GM12878 (cell line): ENCODE results near the gene DDX55. TPM values are rescaled to one million over a fixed set of nuclear protein-coding genes. Genes with fewer than 3 reads are reported as not detected.
"Not testable (repeated sequence)": the region's sequence is repeated elsewhere in the genome, so short reads cannot be mapped to it uniquely, and the experiment has no call there.

Experiments used
- ATAC-seq: fragments of 200-7000 bp; cut with Tn5 transposase; 3 replicates; pipeline ENCODE4 v1.9.1; 2020; ENCODE audit warnings: mild to moderate bottlenecking, moderate library complexity
- BruUV-seq: library from RNA; stranded (reverse); fragments of 400-500 nt; replicated peaks from 2 replicates; lab custom pipeline; 2021; lab: Mats Ljungman, UMichigan
- CTCF ChIA-PET: fragments of 300-600 bp; sonication (Branson Sonifier 250); formaldehyde crosslinking; extraction: SDS; loops from one replicate; lab custom pipeline; 2021; ENCODE audit warnings: inconsistent platforms; lab: Yijun Ruan, JAX
- POLR2A ChIA-PET: fragments of 350-600 bp; formaldehyde crosslinking; extraction: SDS; loops from one replicate; lab custom pipeline; 2021; ENCODE audit warnings: inconsistent platforms; lab: Charles Lee
- RAD21 ChIA-PET: fragments of 300-600 bp; sonication (Branson Sonifier 250); formaldehyde crosslinking; loops from one replicate; lab custom pipeline; 2023; ENCODE audit warnings: antibody characterized with exemption; ENCODE audit not compliant: unreplicated experiment; lab: Charles Lee
- SMC1A ChIA-PET: fragments of 300-600 bp; sonication (Branson Sonifier 250); formaldehyde crosslinking; loops from one replicate; lab custom pipeline; 2023; ENCODE audit not compliant: unreplicated experiment, uncharacterized antibody; lab: Charles Lee
- DNase-seq: peaks from one replicate; pipeline ENCODE4 v3.0.0-alpha.2; 2011; ENCODE audit warnings: low read depth, low spot score
- FAIRE-seq: peaks from 3 replicates; lab custom pipeline; 2011; peaks lifted over from hg19 to GRCh38; lab: Jason Lieb, UNC
- H2AFZ ChIP-seq: 2 replicates; pipeline ENCODE4 v1.6.0; 2011; ENCODE audit warnings: low read depth, low read length, control low read depth; ENCODE audit not compliant: control insufficient read depth
- H3K27ac ChIP-seq: 2 replicates; pipeline ENCODE4 v1.5.1; 2011; ENCODE audit warnings: control low read depth; ENCODE audit not compliant: control insufficient read depth, insufficient read depth
- H3K27me3 ChIP-seq, 2 experiments: replicated peaks in 1 of 2; 2 replicates each; pipeline versions ENCODE4 v1.6.0 to v1.6.1; 2011; ENCODE audit warnings: low read length in 1 of 2; ENCODE audit not compliant: control insufficient read depth in 2 of 2, insufficient read depth in 2 of 2
- H3K36me3 ChIP-seq, 2 experiments: 2 replicates each; pipeline ENCODE4 v1.5.1; 2011; ENCODE audit warnings: low read length in 1 of 2; ENCODE audit not compliant: control insufficient read depth in 2 of 2, insufficient read depth in 2 of 2
- H3K4me1 ChIP-seq: 2 replicates; pipeline ENCODE4 v1.6.1; 2011; ENCODE audit warnings: mild to moderate bottlenecking, low read length, moderate library complexity, mixed read lengths; ENCODE audit not compliant: control insufficient read depth, insufficient read depth
- H3K4me2 ChIP-seq: 2 replicates; pipeline ENCODE4 v1.6.0; 2011; ENCODE audit warnings: control low read depth; ENCODE audit not compliant: control insufficient read depth, insufficient read depth
- H3K4me3 ChIP-seq: fragments of 200-600 bp; sonication (generic); 2 replicates; pipeline ENCODE4 v1.5.1; 2016
- H3K79me2 ChIP-seq: 2 replicates; pipeline ENCODE4 v1.6.0; 2011; ENCODE audit warnings: low read length; ENCODE audit not compliant: control insufficient read depth, insufficient read depth
- H3K9ac ChIP-seq: 2 replicates; pipeline ENCODE4 v1.8.0; 2011; ENCODE audit warnings: low read length, control low read depth, mixed read lengths; ENCODE audit not compliant: control insufficient read depth, insufficient read depth
- H3K9me3 ChIP-seq: replicated peaks from 3 replicates; pipeline ENCODE4 v1.5.1; 2011; ENCODE audit warnings: mild to moderate bottlenecking, low read length; ENCODE audit not compliant: control insufficient read depth, insufficient read depth
- H4K20me1 ChIP-seq: 2 replicates; pipeline ENCODE4 v1.6.0; 2011; ENCODE audit not compliant: control insufficient read depth, insufficient read depth
- BMI1 ChIP-seq: fragments of 450-650 bp; IDR thresholded peaks from 2 replicates; pipeline ENCODE4 v1.6.1; 2016; ENCODE audit warnings: mild to moderate bottlenecking, moderate library complexity, borderline replicate concordance
- CHD2 ChIP-seq: IDR thresholded peaks from 2 replicates; pipeline ENCODE4 v1.6.1; 2011; ENCODE audit warnings: low read depth, low read length, improper control_type of control experiment, borderline replicate concordance
- CREB1 ChIP-seq: IDR thresholded peaks from 2 replicates; pipeline ENCODE4 v1.6.1; 2012; ENCODE audit warnings: low read depth, mild to moderate bottlenecking, inconsistent platforms
- CREM ChIP-seq: IDR thresholded peaks from 2 replicates; pipeline ENCODE4 v1.6.1; 2014; ENCODE audit warnings: antibody characterized with exemption, low read depth
- FOS ChIP-seq: IDR thresholded peaks from 3 replicates; pipeline ENCODE4 v1.6.1; 2011; ENCODE audit warnings: borderline replicate concordance; ENCODE audit not compliant: insufficient read length; ENCODE audit errors: extremely low read depth
- IKZF2 ChIP-seq, 2 experiments: fragments of 450-650 bp; IDR thresholded peaks; 2 replicates each; pipeline ENCODE4 v1.6.1; 2017; ENCODE audit warnings: mild to moderate bottlenecking in 2 of 2, moderate library complexity in 2 of 2
- KLF5 ChIP-seq: fragments of 450-650 bp; IDR thresholded peaks from 2 replicates; pipeline ENCODE4 v1.6.1; 2014; ENCODE audit warnings: mild to moderate bottlenecking; ENCODE audit not compliant: partially characterized antibody
- LARP7 ChIP-seq: fragments of 450-650 bp; IDR thresholded peaks from 2 replicates; pipeline ENCODE4 v1.6.1; 2017; ENCODE audit warnings: mild to moderate bottlenecking
- NFXL1 ChIP-seq: fragments of 450-650 bp; IDR thresholded peaks from 2 replicates; pipeline ENCODE4 v1.6.1; 2017; ENCODE audit warnings: antibody characterized with exemption, mild to moderate bottlenecking, borderline replicate concordance
- PBX3 ChIP-seq: IDR thresholded peaks from 2 replicates; pipeline ENCODE4 v1.6.1; 2011; ENCODE audit warnings: mild to moderate bottlenecking, low read depth, low read length, moderate library complexity; ENCODE audit not compliant: insufficient replicate concordance
- RAD21 ChIP-seq: IDR thresholded peaks from 2 replicates; pipeline ENCODE4 v1.6.1; 2011; ENCODE audit warnings: mild to moderate bottlenecking, low read depth, low read length, moderate library complexity; ENCODE audit not compliant: insufficient read depth
- RCOR1 ChIP-seq: conservative IDR thresholded peaks from 2 replicates; pipeline ENCODE4 v1.6.1; 2012; ENCODE audit warnings: low read depth, low read length, improper control_type of control experiment
- SPI1 ChIP-seq: IDR thresholded peaks from 2 replicates; pipeline ENCODE4 v1.6.1; 2011; ENCODE audit warnings: low read depth, mild to moderate bottlenecking, low read length, moderate library complexity, borderline replicate concordance; ENCODE audit not compliant: insufficient read depth
- ZNF207 ChIP-seq: fragments of 450-650 bp; IDR thresholded peaks from 2 replicates; pipeline ENCODE4 v1.6.1; 2014; ENCODE audit warnings: antibody characterized with exemption, mild to moderate bottlenecking, borderline replicate concordance
- ZNF622 ChIP-seq: fragments of 450-650 bp; IDR thresholded peaks from 2 replicates; pipeline ENCODE4 v1.6.1; 2017; ENCODE audit warnings: mild to moderate bottlenecking, inconsistent platforms
- WGBS: methylation state at CpG from one replicate; pipeline ENCODE4 v1.1.6; 2016; ENCODE audit warnings: low lambda C conversion rate; ENCODE audit not compliant: insufficient replicate concordance, insufficient coverage; ENCODE audit errors: missing lambda C conversion rate; 5-methylcytosine and 5-hydroxymethylcytosine counted together
- in situ Hi-C: fragments of 300-500 bp; cut with MboI; formaldehyde crosslinking; loops from 9 replicates; pipeline ENCODE4 v1.14.3; 2018; ENCODE audit warnings: mixed read lengths
- intact Hi-C: fragments of 100-400 bp; cut with micrococcal nuclease; formaldehyde crosslinking; loops from one replicate; pipeline ENCODE4 v1.14.2; 2022; ENCODE audit not compliant: unreplicated experiment
- polyA plus RNA-seq, 11 experiments: library from polyadenylated mRNA; depleted of rRNA in 4 of 11; unstranded in 6 of 11; stranded (reverse) in 5 of 11; fragments of >200 nt; fragmentation: Nextera tagmentation in 4 of 11; fragmentation: Illumina TruSeq in 1 of 11; extraction: Ambion mirVana in 4 of 11; extraction: Trizol in 1 of 11; gene quantifications; 1 replicate in 1 of 11; 2 replicates in 10 of 11; pipeline versions ENCODE4 v1.2.1 to v1.2.3, GENCODE V29; 2011 to 2016; ENCODE audit warnings: inconsistent platforms in 2 of 11, missing spikeins in 2 of 11, low read depth in 1 of 11
- total RNA-seq, 4 experiments: library from RNA; depleted of rRNA in 3 of 4; stranded (reverse); fragments of >200 nt in 3 of 4; fragmentation: Illumina TruSeq in 1 of 4; extraction: Trizol in 1 of 4; gene quantifications; 2 replicates each; pipeline versions ENCODE4 v1.2.1 to v1.2.3, GENCODE V29; 2013 to 2021
- TF ChIP-seq, protein P1 (sequence below): IDR thresholded peaks from 2 replicates; pipeline ENCODE4 v1.6.1; 2012; ENCODE audit warnings: low read depth, low read length, improper control_type of control experiment

The DDX55 gene
- total and polyA plus RNA-seq, 10 of the 15 experiments (the other 5 are each of a cell fraction or from before 2014, with no cell fraction given): 4.5 to 42.4 (median 33.4) TPM

GRCh38 chr12:123558487-123558886 is 43.4 kb upstream of the DDX55 start:
- POLR2A ChIA-PET, H3K4me3 ChIP-seq, BruUV-seq, H3K9me3 ChIP-seq, H2AFZ ChIP-seq, H3K4me2 ChIP-seq, intact Hi-C loops, SMC1A ChIA-PET, FAIRE-seq, H3K9ac ChIP-seq, DNase-seq, in situ Hi-C loops, RAD21 ChIA-PET, H3K27ac ChIP-seq, H3K27me3 ChIP-seq, ATAC-seq, H3K36me3 ChIP-seq, CTCF ChIA-PET, H3K4me1 ChIP-seq, H4K20me1 ChIP-seq, H3K79me2 ChIP-seq: not testable (repeated sequence)
- 78% methylated on average over 14 of the region's 14 CpGs for WGBS

GRCh38 chr12:123559468-123559867 is 42.4 kb upstream of the DDX55 start:
- in situ Hi-C loops (no loop called here), intact Hi-C loops (no loop called here)
- H3K36me3 ChIP-seq: no peaks in the 10 kb centered on the region
- no peaks in the 10 kb centered on the region for H3K4me1 ChIP-seq
- CTCF ChIA-PET: interaction anchor here (0.8 kb wide), 1 partner anchor 11 kb away, joined by 4 read pairs; no protein-coding TSS in a partner anchor
- no peaks in the 10 kb centered on the region for H3K9me3 ChIP-seq
- POLR2A ChIA-PET: interaction anchor here (0.5 to 0.6 kb wide), 2 partner anchors 294 to 970 kb away, joined by 4 to 7 read pairs; no protein-coding TSS in a partner anchor
- SMC1A ChIA-PET: no interaction called here
- no peaks in the 10 kb centered on the region for H3K79me2 ChIP-seq
- H2AFZ ChIP-seq: no peak overlapping the region
- BruUV-seq: no TSS peak
- H3K27ac ChIP-seq: no peak overlapping the region
- WGBS: 0% methylated on average over 3 of the region's 3 CpGs
- no peak for ATAC-seq
- H3K4me3 ChIP-seq: no peak overlapping the region
- DNase-seq: no peak
- H3K4me2 ChIP-seq: no peak overlapping the region
- RAD21 ChIA-PET: interaction anchor here (0.7 kb wide), 1 partner anchor 12 kb away, joined by 4 read pairs; no protein-coding TSS in a partner anchor
- H3K27me3 ChIP-seq: no peaks in the 10 kb centered on the region
- H4K20me1 ChIP-seq: no peaks in the 10 kb centered on the region
- H3K9ac ChIP-seq: no peak overlapping the region
- no peak for FAIRE-seq
- TF ChIP-seq SPI1: no peak
- TF ChIP-seq NFXL1: no peak
- TF ChIP-seq PBX3: no peak
- TF ChIP-seq CREM: no peak
- TF ChIP-seq ZNF207: no peak
- no peak for TF ChIP-seq ZNF622
- TF ChIP-seq CHD2: no peak
- TF ChIP-seq LARP7: no peak
- no peak for TF ChIP-seq FOS
- TF ChIP-seq CREB1: no peak
- no peak for TF ChIP-seq BMI1
- TF ChIP-seq KLF5: no peak
- TF ChIP-seq RCOR1: no peak
- TF ChIP-seq, protein P1, sequence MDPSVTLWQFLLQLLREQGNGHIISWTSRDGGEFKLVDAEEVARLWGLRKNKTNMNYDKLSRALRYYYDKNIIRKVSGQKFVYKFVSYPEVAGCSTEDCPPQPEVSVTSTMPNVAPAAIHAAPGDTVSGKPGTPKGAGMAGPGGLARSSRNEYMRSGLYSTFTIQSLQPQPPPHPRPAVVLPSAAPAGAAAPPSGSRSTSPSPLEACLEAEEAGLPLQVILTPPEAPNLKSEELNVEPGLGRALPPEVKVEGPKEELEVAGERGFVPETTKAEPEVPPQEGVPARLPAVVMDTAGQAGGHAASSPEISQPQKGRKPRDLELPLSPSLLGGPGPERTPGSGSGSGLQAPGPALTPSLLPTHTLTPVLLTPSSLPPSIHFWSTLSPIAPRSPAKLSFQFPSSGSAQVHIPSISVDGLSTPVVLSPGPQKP: no peak
- no peak for TF ChIP-seq RAD21
- no peak for TF ChIP-seq IKZF2 (IDR thresholded peaks at IDR 0.05)
